Measurements from ENCODE around the gene HPN. TPM values are rescaled to one million over a fixed set of nuclear protein-coding genes. Genes with fewer than 3 reads are reported as not detected.
"Not testable (repeated sequence)": the region's sequence is repeated elsewhere in the genome, so short reads cannot be mapped to it uniquely, and the experiment has no call there.

The HPN gene
- total and polyA plus RNA-seq, 2 of the 13 experiments (the other 11 are each of a cell fraction or from before 2014, with no cell fraction given), result 46.7 to 261 TPM

DNA sequence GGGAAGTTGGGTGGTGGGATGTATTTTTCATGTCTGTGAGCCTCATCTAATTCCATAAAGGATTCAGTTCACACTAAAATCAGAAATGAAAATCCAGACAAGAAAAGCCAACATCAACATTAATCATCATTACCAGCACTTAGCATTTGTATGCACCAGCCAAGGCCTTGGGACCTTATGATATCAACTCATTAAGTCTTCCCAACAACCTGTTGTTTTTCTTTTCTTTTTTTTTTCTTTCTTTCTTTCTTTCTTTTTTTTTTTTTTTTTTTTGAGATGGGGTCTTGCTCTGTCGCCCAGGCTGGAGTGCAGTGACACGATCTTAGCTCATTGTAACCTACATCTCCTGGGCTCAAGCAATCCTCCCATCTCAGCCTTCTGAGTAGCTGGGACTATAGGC is 9.1 kb downstream of the HPN start:
- Histone ChIP-seq H3K79me2 (ENCODE audit: insufficient read depth, low read length) (peaks cover 17% of the 10 kb centered on the region), H3K4me1 (ENCODE audit: insufficient read depth, low read length) (peaks cover 17% of the 10 kb centered on the region), H3K36me3 (replicated peaks in 1 of 2; ENCODE audit: control insufficient read depth in 1 of 2, insufficient read depth in 2 of 2, low read length in 2 of 2) (peaks cover 23 to 47% of the 10 kb centered on the region in 2 experiments; a peak in 4 of 5 replicates), H4K20me1 (ENCODE audit: insufficient read depth, low read length) (peaks cover 58% of the 10 kb centered on the region)
- H3K9ac ChIP-seq (ENCODE audit: insufficient read depth, low read depth, low read length); in situ Hi-C loops (cut with HindIII; ENCODE audit: extremely low pct_ligation_motif_present, low pct_unique_long_range_greater_than_20kb); H2AFZ ChIP-seq (ENCODE audit: low read length); H3K27me3 ChIP-seq (ENCODE audit: control insufficient read depth in 1 of 2, insufficient read depth in 2 of 2, low read length in 2 of 2); ATAC-seq; FAIRE-seq; H3K27ac ChIP-seq (ENCODE audit: extremely low read length, insufficient read depth, low read length); H3K4me2 ChIP-seq (ENCODE audit: low read depth, low read length); DNase-seq (ENCODE audit: low spot score); H3K9me3 ChIP-seq (ENCODE audit: low read length); CTCF ChIA-PET (ENCODE audit: low intra/inter-chr PET ratio, low total read pairs); POLR2A ChIA-PET; H3K4me3 ChIP-seq (replicated peaks in 1 of 3; ENCODE audit: insufficient read depth in 1 of 3, low read depth in 2 of 3, low read length in 3 of 3); BruUV-seq (replicated peaks): not testable (repeated sequence)
- 0 out of 2 replicates have a peak, but pooled peaks have one; percentile 43 for TF ChIP-seq RBFOX2 (IDR thresholded peaks at IDR 0.05; ENCODE audit: low read depth, low read length)
- WGBS (ENCODE audit: low lambda C conversion rate), result 100% methylated on average over 2 of the region's 2 CpGs
- intact Hi-C loops (cut with micrococcal nuclease; ENCODE audit: unreplicated experiment), result loop anchor here (2.0 kb wide), 1 partner anchor 76 kb away; no protein-coding TSS in a partner anchor

- ATAC-seq; H3K9me3 ChIP-seq (ENCODE audit: low read length); H3K4me3 ChIP-seq (replicated peaks in 1 of 3; ENCODE audit: insufficient read depth in 1 of 3, low read depth in 2 of 3, low read length in 3 of 3); H2AFZ ChIP-seq (ENCODE audit: low read length); H3K27me3 ChIP-seq (ENCODE audit: control insufficient read depth in 1 of 2, insufficient read depth in 2 of 2, low read length in 2 of 2); in situ Hi-C loops (cut with HindIII; ENCODE audit: extremely low pct_ligation_motif_present, low pct_unique_long_range_greater_than_20kb); H3K4me2 ChIP-seq (ENCODE audit: low read depth, low read length); FAIRE-seq; BruUV-seq (replicated peaks); H3K9ac ChIP-seq (ENCODE audit: insufficient read depth, low read depth, low read length); H3K27ac ChIP-seq (ENCODE audit: extremely low read length, insufficient read depth, low read length); CTCF ChIA-PET (ENCODE audit: low intra/inter-chr PET ratio, low total read pairs); DNase-seq (ENCODE audit: low spot score): not testable (repeated sequence)
- peaks cover 60% of the 10 kb centered on the region; the same call in 1 of the 2 replicates for H4K20me1 ChIP-seq (ENCODE audit: insufficient read depth, low read length)
- peaks cover 13% of the 10 kb centered on the region; the same call in 1 of the 2 replicates for H3K4me1 ChIP-seq (ENCODE audit: insufficient read depth, low read length)
- 100% methylated on average over 4 of the region's 4 CpGs for WGBS (ENCODE audit: low lambda C conversion rate)
- H3K36me3 ChIP-seq (replicated peaks in 1 of 2; ENCODE audit: control insufficient read depth in 1 of 2, insufficient read depth in 2 of 2, low read length in 2 of 2), result peaks cover 24 to 48% of the 10 kb centered on the region in 2 experiments; a peak in 4 of 5 replicates
- TF ChIP-seq ZNF121 (CRISPR knock-in tag; IDR thresholded peaks at IDR 0.05), result peak; percentile 89
- TF ChIP-seq ZMYM3 (CRISPR knock-in tag; IDR thresholded peaks at IDR 0.05), result 0 out of 2 replicates have a peak, but pooled peaks have one; percentile 19
- TF ChIP-seq ZNF460 (CRISPR knock-in tag; IDR thresholded peaks at IDR 0.05; ENCODE audit: borderline replicate concordance), result peak; percentile 46; the same call in 1 of the 2 replicates
- H3K79me2 ChIP-seq (ENCODE audit: insufficient read depth, low read length), result peaks cover 13% of the 10 kb centered on the region
- POLR2A ChIA-PET, result interaction anchor here (3.2 kb wide), 1 partner anchor 9 kb away, joined by 8 read pairs; the partner anchor contains the start of gene HPN
- intact Hi-C loops (cut with micrococcal nuclease; ENCODE audit: unreplicated experiment), result loop anchor here (2.0 kb wide), 1 partner anchor 76 kb away; no protein-coding TSS in a partner anchor
These were observed 9.7 kb downstream of the HPN start for GRCh38 chr19:35051268-35051667.
